ENCODE measurements around the gene PEPD.

PEPD gene

DNA sequence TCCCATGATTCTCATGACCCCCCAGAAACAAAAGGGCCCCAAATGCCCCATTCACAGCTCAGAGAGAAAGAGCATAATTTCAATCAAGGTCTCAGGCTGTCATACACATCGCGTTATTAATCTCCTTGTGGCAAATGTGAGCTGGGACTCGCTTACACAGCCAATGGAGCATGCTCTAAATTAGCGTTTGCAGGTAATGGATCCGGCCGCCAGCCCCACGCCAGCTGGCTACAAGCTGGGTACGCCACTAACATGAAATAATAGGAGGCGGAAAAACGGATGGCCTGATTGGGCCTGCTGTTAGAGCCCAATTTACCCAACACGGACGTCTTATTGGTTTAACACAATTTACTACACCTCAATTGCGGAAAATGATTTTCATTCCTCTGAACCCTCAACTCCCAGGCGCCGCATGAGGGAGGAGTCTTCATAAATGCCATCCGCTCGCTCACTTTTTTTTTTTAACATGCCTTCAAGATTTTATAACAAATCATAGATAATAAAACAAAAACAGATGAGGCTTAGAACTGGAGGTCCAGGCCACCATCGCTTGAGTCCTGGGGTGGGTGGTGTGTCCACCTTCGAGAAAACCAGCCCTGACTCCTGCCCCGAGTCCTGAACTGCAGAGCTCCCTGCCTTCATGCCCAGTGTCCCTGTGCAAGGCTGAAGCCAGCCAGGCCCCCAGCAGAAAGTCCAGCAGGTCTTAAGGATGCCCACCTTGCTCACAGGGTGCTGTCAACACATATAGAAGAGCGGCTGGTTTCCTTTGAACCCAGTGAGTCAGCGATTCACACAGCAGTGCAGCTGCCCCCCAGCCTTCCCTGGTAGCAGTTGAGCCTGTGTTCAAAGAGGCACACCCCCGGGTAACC lies 62.1 kb downstream of the PEPD start:
- no peak for DNase-seq (ENCODE audit: low read depth in 2 of 2)

DNA sequence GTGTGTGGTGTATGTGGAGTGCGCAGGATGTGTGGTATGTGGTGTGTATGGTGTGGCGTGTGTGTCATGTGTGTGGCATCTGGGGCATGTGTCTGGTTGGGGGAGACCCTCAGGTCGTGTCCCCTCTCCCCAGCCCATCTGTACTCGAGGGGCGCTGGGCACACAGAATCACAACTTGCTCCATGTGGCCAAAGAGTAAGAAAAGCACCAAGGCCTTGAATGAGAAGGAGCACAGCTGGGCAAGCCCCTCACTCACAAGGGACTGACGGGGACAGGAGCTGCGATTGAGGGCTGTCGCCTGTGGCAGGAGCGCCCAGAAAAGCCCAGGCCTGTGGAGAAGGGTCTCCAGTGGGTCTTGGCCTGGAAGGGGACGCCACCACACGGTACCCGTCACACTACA lies 62.8 kb downstream of the PEPD start:
- no peak for DNase-seq (ENCODE audit: low read depth in 2 of 2)

DNA sequence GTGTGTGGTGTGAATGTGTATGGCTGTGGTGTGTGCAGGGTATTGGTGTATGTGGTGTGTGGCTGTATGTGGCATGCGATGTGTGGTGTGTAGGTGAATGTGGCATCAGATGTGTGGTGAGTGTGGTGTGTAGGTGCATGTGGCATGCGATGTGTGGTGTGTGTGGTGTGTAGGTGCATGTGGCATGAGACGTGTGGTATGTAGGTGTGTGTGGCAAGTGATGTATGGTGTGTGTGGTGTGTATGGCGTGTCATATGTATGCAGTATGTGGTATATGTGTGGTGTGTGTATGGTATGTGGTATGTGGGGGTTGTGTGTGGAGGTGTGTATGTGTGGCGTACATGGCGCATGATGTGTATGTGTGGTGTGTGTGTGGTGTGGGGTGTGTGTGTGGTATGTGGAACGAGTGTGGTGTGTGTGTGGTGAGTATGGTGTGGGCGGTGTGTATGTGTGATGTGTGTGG lies 63.4 kb downstream of the PEPD start:
- DNase-seq (ENCODE audit: low read depth in 2 of 2) = no peak

DNA sequence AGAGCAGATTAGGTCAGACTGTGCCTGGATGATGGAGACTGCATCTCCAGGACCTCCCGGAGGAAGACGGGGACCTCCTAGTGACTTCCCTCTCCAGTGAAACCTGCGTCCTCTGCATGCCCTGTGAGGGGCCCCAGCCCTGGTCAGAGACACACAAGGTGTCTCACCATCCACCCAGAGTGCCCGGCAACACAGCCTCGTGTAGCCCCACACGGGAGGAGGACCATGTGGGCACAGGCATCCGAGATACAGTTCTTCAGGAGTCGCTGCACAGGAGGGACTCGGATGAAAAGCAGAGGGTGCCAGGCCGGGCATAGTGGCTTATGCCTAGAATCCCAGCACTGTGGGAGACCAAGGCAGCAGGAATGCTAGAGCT lies 64.8 kb downstream of the PEPD start:
- DNase-seq (ENCODE audit: low read depth in 2 of 2) = no peak

DNA sequence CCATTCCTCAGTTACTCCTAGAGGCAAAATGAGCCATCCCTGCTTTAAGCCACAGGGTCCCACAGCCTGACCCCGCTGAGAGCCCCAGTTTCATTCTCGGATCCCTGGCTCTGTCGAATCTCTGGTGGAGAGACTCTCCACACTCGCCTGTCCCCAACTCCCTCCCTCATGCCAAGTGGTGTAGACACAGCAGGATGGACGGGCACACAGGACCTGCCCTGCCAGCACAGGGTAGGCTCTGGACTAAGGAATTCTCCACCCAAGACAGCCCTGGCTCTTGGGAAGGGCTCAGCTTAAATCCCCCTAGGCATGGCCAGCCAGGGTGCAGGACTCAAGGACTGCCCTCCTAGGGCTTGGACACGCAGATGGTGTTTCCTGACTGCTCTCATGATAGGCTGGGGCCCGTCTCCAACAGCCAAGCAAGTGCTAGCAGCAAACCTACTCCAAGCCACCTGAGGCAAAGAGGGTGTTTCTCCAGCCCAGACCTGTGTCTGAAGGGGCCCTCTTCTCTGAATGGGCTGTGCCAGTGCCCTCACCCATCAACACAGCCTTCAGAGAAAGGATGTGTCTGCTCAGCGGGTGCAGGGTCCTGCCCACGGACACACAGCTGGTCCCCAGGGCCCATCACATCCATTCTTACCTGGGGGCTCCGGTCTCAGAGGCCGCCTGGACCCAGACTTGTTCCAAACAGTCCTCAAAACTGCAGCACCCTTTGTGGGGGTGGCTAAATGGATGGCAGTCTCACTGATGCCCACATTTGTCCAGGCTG lies 65.3 kb downstream of the PEPD start:
- no peak for DNase-seq (ENCODE audit: low read depth in 2 of 2)

DNA sequence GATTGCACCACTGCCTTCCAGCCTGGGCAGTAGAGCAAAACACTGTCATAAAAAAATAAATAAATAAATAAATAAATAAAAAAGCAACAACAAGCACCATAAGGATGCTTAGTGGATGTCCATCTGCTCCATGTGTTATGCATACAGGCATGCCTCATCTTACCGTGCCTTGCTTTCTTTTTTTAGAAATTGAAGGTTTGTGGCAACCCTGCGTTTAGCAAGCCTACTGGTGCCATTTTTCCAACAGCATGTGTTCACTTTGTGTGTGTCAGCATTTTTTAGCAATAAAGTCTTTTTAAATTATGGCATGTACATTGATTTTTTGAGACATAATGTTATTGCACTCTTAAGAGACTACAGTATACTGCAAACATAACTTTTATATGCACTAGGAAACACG lies 68.3 kb downstream of the PEPD start:
- no peak for DNase-seq (ENCODE audit: low read depth in 2 of 2)

DNA sequence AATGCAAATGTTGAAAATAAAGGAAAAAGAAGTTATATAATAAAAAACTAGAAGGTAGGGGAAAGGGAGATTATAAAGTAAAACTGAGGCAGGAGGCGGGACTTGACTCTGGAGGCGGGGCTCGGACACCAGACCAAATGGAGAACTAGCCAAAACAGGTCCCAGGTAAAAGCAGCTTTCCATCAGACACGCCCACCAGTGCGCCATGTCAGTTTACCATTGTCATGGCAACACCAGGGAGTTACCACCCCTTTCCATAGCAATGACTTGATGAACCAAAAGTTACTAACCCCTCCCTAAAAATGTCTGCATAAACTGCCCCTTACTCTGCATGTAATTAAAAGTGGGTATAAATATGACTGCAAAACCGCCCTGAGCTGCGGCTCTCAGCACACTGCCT lies 70.9 kb downstream of the PEPD start:
- no peak for DNase-seq (ENCODE audit: low read depth in 2 of 2)

DNA sequence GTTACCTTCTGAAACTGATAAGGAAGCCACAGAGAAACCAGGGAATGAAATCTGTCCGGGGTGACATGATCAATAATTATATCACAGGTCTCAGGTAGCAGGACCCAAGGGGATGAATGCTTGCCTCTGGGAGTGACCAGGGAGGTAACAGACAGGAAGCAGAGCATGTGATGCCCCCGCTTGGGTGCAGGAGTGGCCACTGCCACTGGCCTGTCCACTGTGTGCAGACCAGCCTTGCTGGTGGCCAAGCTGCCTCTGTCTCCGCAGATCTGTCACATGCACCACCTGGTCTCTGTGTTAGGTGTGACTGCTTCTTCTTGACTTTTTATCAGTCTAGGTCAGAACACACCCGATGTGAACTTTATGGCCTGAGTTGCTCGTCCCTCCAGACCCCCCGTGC lies 71.8 kb downstream of the PEPD start:
- no peak for DNase-seq (ENCODE audit: low read depth in 2 of 2)

DNA sequence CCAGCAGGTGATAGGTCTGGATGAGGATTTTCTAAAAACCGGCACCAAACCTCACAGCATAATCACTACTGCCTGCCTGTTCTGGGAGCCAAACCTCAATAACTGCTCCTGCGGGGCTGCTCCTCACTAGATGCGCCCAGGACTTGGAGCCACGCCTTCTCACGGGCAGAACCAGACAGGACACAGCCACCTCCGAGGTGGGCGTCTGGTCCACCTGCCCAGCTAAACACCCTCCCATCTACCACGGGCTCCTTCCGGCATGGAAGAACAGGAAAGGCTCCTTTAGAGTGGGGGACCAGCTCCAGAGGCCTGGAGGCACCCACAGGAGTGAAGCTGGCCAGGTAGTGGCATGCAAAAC lies 73.5 kb downstream of the PEPD start:
- DNase-seq (ENCODE audit: low read depth in 2 of 2) = no peak

DNA sequence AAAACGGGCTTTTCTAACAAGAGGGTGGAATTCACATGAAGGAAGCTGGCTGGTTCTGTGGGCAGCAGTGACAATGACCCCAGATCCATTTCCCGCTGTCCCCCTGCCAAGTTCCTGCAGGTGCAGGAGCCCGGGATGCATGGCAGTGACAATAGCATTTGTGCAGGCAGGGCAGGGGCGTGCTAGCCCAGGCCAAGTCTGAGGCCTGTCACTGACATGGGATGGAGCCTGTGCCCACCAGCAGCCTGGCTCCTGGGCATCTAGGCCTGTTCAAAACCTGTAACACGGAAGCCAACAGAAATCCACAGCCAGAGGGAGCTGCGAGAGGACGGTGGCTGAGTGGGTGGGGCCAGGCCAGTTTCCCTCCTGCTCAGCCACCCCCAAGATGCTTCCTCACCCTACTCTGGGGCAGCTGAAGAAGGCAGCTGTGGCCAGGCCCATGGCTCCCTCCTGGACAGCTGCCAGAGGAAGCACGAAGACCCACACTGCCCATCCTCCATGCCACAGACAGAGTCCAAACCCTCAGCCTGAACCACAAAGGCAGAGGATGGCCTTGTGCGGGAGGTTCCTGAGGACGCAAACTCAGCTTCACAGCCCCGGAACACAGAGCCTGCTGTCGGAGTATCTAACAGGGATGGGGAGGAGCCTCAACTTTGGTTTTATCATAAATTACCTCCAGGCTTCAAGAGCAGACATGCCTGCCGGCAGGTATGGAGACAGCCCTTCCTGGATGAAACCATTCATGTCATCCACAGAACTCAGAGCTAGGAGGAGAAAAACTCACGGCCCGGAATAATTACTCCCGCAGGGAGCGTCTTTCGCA lies 74.0 kb downstream of the PEPD start:
- DNase-seq (ENCODE audit: low read depth in 2 of 2) = no peak

DNA sequence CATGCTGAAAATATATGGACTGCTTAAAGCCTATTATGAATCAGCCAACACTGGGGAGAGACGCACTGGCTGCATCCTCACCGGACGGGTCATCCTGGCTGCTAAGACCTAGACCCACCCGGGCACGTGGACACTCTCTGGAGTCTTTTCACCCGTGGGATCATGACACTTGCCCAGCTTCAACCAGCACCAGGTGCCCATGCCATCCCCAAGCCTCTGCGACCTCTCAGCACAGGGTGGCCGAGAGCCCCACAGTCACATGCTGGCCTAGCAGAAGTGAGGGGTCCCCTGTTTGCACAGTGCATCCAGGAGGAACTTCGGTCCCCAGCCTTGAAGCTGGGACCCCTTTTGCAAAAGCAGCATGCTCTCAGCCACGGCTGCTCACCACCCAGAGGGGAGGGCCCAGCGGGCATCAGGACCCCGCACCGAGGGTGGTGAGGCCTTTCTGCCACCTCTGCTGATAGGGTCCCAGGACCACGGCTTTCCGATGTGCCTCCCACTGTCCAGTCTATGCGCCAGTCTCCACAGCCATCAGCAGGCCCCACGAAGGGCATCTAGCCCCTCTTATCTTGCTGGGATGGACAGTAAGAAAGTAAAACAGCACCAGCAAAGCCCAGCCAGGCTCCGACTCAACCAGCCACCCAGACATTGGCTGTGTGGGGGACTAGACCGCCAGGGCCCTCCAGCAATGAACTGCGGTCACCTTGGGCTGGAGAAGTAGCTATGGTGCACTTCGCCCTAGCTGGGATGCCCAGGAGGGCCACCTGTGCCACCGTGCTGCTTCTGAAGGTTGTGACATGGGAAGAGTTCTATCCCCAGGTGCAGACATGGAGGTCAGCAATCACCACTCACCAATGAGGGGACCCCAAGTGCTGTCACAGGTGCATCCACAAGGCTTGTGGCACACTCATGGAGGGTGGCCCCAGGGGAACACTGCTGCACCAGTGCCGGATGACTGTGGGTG lies 75.0 kb downstream of the PEPD start:
- DNase-seq (ENCODE audit: low read depth in 2 of 2) = no peak

DNA sequence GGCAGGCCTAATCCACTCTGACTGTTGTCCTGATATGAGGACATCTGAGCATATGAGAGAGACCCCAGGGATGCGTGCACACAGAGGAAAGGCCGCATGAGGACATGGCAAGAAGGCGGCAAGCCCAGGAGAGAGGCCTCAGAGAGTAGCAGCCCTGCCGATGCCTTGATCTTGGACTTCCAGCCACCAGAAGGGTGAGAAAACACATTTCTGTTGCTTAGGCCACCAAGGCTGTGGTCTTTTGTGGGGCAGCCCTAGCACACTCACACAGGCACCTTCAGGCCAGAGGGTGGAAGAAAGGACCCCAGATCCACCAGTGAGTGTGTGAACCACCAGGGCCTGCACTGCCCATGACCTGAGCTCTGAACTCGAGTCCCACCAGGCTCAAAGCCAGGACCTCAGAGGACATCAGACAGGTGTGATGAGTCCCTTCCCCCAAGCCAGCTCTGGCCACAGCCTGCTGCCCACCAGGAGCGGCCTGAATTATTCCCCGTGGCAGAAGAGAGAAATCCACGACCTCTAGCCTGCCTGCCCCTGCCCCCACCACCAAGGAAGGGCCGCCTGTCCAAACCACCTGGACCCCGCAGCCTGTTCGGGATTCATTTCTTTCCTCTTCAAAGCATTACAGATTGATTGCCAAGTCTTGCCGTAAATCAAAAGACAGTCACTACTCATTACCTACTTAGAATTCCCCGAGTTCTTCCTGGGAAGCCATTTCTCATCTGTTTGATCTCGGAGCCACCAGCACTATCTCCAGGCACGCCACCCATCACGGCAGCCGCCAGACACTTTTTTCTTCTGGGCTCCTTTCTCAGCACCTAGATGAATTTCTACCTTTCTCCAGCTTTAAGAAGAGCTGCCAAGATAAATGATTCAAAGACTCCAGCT lies 75.9 kb downstream of the PEPD start:
- DNase-seq (ENCODE audit: low read depth in 2 of 2) = no peak

DNA sequence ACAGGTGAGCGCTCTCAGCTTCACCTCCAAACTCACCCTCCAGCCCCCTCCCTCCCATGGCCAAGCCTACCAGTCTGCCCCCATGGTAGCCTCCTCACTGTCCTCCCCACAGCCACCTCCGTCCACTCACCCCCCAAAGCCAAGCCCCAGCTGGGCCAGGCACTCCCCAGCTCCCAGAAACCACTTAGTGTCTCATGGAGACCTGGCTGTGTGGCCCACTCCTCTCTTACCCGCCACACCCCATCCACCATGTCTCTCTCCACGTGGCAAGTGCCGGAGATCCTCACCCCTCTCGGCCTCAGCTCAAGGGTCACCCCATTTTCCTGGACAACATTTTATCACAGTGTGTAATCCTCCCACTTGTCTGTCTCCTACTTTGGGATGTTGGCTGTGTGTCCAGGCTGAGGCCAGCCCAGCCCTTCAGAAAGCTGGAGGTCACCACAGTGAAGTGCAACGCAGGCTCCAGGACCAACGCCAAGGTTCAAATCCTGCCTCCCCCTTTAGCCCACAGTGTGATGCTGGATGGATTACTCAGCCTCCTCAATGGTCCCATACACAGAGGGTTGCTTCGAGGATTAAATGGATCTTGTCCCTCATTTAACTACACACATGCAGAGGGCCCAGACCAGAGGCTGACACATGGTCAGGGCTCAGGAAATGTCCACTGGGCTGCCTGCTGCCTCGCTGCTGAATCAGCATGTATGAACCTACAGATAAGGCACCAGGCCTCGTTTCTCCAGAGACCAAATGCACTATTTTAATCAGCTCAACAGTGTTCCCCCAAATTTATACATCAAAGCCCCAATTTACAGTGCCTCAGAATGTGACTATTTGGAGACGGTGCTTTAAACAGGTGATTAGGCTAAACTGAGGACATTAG lies 76.8 kb downstream of the PEPD start:
- no peak for DNase-seq (ENCODE audit: low read depth in 2 of 2)

DNA sequence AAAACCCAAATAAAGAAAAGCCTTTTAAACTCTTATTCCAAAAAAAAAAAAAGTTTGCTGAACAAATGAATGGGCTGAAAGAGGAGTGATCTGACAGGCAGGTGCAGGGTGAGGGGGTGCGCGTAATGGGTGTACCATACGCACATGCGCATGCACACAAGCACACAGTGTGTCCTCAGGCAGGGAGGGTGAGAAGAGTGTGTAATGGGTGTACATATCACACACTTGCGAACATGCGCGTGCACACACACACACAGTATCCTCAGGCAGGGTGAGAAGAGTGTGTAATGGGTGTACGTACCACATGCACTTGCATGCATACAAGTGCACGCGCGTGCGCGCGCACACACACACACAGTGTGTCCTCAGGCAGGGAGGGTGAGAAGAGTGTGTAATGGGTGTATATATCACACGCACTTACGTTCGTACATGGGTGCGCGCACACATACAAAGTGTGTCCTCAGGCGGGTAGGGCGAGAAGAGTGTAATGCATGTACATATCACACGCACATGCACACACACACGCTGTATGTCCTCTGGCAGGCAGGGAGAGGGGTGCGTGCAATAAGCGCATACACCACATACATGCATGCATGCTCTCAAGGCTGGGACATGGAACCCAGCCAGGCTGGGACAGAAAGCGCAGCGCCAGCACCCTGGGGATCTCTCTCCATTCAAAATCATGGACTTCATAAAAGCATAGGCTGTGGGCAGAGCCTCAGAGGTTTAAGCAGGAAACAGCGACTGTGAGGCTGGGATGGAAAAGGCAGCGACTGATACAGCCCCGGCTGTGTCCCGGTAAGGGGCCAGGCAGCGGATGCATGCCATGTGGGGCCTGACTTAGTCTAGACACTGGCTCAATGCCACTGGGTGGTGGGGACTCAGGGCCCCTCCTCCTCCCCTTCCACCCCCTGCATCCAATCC lies 77.7 kb downstream of the PEPD start:
- no peak for DNase-seq (ENCODE audit: low read depth in 2 of 2)

DNA sequence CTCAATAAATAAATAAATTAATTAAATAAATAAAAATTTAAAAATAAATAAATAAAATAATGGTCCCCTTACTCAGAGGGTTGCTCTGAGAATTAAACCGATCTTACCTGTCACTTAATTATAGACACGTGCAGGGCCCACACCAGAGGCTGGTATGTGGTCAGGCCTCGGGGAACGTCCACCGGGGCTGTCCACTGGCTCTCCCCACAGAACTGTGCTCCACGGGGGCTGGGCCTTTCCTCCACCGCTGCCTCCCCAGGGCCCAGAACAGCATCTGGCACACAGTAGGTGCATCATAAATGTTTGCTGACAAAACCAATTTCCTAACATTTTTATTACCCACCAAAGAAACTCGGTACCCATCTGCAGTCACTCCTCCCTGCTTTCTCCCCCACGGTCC lies 78.9 kb downstream of the PEPD start:
- DNase-seq (ENCODE audit: low read depth in 2 of 2) = no peak

DNA sequence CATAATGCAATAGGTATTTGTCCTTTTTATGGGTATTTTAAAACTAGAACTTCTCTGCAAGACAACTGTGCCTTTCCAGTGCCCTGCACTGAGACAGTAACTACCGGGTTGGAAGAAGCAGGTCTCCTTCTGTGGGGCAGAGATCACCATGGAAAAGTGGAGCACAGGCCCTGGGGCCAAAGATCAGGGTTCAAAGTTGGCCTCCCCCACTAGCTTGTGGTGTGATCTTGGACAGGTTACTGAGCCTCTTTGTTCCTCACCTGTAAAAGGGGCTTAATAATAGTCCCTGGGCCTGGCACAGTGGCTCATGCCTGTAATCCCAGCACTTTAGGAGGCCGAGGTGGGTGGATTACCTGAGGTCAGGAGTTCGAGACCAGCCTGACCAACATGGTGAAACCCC lies 79.8 kb downstream of the PEPD start:
- no peak for DNase-seq (ENCODE audit: low read depth in 2 of 2)

DNA sequence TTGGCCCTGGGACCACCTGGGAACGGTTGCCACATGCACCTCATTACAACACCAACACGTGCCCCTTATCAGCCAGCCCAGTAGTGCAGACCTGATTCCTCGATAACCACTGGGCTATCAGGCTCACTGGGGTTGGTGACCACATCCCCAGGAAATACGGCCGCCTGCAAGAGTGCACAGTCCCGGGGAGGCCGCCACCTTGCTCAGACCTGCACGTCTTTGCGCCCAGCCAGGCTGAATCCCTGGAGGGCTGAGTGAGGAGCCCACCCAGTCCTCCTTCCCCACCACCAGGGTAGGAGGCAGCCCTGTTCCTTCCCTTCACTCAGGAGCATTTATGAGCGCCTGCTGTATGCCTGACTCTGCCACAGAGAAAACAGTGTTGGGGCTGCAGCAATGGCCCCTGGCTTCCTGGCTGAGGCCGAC lies 80.3 kb downstream of the PEPD start:
- DNase-seq (ENCODE audit: low read depth in 2 of 2) = no peak

DNA sequence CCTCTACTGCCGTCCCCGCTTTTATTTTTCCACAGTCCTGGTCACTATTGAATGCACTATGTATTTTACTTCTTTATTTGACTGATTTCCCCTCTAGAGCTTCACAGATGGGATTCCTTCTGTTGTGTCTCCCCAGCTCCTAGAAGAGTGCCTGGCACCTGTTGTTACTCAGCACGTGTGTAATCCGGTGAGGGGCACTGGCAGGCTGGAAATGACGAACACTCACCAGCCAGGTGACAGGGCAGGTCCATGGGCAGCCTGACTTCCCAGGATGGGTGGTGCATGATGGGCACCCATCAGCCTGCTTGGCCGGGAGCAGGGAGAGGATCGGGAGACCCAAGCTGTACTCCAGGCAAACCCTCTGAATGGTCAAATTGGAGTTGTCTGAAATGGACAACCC lies 80.9 kb downstream of the PEPD start:
- no peak for DNase-seq (ENCODE audit: low read depth in 2 of 2)
